Neural crest cell (in vitro differentiated cells): Measurements from ENCODE around the gene NGF. TPM values are rescaled to one million over a fixed set of nuclear protein-coding genes. Genes with fewer than 3 reads are reported as not detected.

ENCODE experiments used
- DNase-seq: peaks from one replicate; pipeline ENCODE4 v3.0.0; 2021; ENCODE audit warnings: low read depth, mixed read lengths, low spot score
- H3K27ac Mint-ChIP-seq: one replicate; pipeline ENCODE4 v1.8.0; 2021; ENCODE audit warnings: mild to moderate bottlenecking, mixed read lengths; ENCODE audit not compliant: unreplicated experiment
- H3K27me3 Mint-ChIP-seq: 2 replicates; pipeline ENCODE4 v1.8.0; 2021; ENCODE audit warnings: low read depth, mild to moderate bottlenecking, mixed read lengths
- H3K36me3 Mint-ChIP-seq: 2 replicates; pipeline ENCODE4 v1.8.0; 2021; ENCODE audit warnings: low read depth, mild to moderate bottlenecking, mixed read lengths
- H3K4me1 Mint-ChIP-seq: 2 replicates; pipeline ENCODE4 v1.8.0; 2021; ENCODE audit warnings: mixed read lengths
- H3K4me3 Mint-ChIP-seq: one replicate; pipeline ENCODE4 v1.8.0; 2021; ENCODE audit warnings: mild to moderate bottlenecking, mixed read lengths
- H3K9me3 Mint-ChIP-seq: 2 replicates; pipeline ENCODE4 v1.8.0; 2021; ENCODE audit warnings: mixed read lengths
- total RNA-seq: library from RNA; stranded (reverse); gene quantifications from 2 replicates; pipeline ENCODE4 v1.2.1, GENCODE V29; 2021
- TF ChIP-seq, protein P1 (sequence below): fragments of 200-600 bp; sonication (generic); conservative IDR thresholded peaks from 2 replicates; pipeline ENCODE4 v1.5.0; 2021; ENCODE audit warnings: antibody characterized with exemption, mild to moderate bottlenecking

NGF gene
- total RNA-seq, 1 donor from 2014 or later: not detected

DNA sequence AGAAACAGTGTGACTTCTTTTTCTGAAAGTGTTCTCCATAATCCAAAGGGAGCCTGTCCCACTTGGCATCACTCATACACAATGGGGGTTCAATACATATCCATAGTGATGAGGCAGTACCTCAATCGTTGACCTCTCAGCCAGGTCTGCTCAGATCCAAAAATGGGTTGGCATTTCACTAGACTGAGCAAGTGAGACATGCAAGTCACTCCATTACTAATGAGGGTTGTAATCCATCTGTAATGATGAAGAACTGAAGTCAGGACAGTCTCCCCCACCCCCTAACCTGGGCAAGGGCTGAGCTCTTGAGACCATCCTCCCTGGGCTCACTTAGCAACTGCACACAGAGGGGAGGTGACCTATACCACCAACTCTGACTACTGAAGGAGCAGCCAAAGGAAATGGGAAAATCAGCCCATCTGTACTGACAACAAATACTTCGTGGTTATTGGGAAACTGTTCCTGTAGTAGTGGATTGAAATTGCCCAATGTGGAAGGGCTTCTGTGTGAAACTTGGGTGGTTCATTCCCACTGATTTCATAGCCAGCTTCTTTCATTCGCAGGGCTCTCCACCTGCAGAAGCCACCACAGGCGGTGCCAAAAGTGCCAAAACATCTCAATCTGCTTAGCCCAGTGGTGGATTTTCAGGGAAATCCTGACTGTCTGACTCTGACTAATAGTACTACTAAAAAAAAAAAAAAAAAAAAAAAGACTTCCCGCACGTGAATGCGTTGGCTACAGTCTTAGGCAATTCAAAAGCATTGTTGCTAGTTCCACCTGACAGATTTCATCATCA is 5.0 kb downstream of the NGF start:
- DNase-seq: no peak
- Mint-ChIP-seq H3K9me3 (no peaks in the 10 kb centered on the region), H3K27ac (no peak overlapping the region), H3K4me1 (peaks cover 7% of the 10 kb centered on the region), H3K4me3 (no peak overlapping the region), H3K27me3 (peaks cover 37% of the 10 kb centered on the region), H3K36me3 (no peaks in the 10 kb centered on the region)
- TF ChIP-seq, protein P1, sequence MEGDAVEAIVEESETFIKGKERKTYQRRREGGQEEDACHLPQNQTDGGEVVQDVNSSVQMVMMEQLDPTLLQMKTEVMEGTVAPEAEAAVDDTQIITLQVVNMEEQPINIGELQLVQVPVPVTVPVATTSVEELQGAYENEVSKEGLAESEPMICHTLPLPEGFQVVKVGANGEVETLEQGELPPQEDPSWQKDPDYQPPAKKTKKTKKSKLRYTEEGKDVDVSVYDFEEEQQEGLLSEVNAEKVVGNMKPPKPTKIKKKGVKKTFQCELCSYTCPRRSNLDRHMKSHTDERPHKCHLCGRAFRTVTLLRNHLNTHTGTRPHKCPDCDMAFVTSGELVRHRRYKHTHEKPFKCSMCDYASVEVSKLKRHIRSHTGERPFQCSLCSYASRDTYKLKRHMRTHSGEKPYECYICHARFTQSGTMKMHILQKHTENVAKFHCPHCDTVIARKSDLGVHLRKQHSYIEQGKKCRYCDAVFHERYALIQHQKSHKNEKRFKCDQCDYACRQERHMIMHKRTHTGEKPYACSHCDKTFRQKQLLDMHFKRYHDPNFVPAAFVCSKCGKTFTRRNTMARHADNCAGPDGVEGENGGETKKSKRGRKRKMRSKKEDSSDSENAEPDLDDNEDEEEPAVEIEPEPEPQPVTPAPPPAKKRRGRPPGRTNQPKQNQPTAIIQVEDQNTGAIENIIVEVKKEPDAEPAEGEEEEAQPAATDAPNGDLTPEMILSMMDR: no peak

DNA sequence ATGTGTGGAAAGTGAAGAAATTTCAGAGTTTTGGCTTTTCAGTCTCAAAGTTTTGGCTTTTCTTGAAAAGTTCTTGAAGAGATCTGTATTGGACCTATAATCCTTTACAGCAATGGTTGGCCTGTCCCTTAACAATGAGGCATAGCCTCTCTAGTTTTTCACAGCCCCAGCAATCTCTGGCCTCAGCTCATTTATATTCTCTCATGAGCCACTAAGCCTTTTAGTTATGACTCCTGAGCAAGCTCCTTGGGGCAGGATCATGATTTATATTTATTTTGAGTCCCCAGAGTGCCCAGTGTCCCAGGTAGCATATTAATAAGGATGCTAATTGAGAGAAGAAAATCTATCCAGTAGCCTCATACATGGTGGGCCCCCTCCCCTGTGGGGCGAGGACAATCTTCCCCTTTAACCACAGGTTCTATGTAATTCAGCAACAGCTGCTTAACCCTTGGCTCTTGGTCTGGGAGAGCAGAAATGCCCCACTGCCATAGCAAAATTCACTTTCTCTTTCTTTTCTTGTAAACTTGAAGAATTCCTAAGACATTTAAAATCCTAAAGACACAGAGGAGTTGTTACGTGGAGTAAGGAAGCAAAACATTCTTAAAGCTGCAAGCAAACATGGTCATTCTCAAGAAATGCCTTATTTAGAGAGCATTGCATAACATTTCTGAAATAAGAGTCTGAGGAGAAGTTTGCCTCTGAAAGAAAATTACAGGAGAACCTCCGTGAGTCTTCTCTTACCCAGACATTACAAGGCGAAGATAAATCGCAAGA is 6.3 kb downstream of the NGF start:
- peaks cover 28% of the 10 kb centered on the region for H3K27me3 Mint-ChIP-seq
- TF ChIP-seq, protein P1: no peak
- no peaks in the 10 kb centered on the region for H3K9me3 Mint-ChIP-seq
- DNase-seq: no peak
- H3K27ac Mint-ChIP-seq: no peak overlapping the region
- no peaks in the 10 kb centered on the region for H3K4me1 Mint-ChIP-seq
- no peaks in the 10 kb centered on the region for H3K36me3 Mint-ChIP-seq
- no peak overlapping the region for H3K4me3 Mint-ChIP-seq

DNA sequence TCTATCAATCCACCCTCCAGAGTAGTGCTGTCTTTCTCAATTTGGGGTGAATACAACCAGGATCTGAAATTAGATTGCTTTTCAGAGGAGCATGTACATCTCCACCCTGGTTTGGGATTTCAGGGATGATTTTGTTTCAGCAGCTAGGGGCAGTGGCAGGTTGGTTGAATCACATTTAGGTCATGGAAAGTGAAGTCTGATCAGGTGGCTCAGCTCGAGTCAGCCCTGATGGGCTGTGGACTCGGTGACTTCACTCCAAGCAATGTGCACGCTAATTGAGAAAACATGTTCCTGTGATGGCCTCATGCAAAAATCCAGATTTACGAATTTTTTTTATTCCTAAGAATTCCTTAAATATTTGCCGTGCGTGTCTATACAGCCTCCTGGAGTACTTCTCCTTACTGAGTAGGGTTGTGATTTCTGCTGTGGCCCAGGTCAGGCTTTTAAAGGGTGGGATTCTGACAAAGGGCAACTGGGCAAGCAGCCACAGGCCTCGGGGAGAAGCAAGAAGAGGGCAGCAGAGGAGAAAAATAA is 7.5 kb downstream of the NGF start:
- no peak for DNase-seq
- Mint-ChIP-seq H3K9me3 (no peaks in the 10 kb centered on the region), H3K27ac (no peak overlapping the region), H3K36me3 (no peaks in the 10 kb centered on the region), H3K4me3 (no peak overlapping the region), H3K27me3 (peaks cover 16% of the 10 kb centered on the region), H3K4me1 (no peaks in the 10 kb centered on the region)
- TF ChIP-seq, protein P1: no peak

DNA sequence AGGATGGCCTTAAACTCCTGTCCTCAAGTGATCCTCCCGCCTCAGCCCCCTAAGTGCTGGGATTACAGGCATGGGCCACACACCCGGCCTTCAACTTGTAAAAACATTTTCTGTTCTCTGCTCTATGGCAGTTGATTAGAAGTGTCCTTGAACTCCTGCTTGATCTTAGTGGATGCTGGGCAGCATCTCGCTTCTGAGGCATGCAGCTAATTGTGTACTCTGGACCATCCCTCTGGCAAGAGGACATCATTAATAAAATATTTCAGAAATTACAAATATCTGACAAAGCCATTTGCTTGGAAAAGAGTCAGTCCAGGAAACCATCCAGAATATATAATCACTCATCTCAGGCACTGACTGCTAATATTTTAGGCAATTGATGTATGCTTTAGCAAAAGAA is 8.1 kb downstream of the NGF start:
- H3K36me3 Mint-ChIP-seq: no peaks in the 10 kb centered on the region
- H3K27ac Mint-ChIP-seq: no peak overlapping the region
- no peak overlapping the region for H3K4me3 Mint-ChIP-seq
- H3K27me3 Mint-ChIP-seq: peaks cover 13% of the 10 kb centered on the region
- H3K9me3 Mint-ChIP-seq: no peaks in the 10 kb centered on the region
- TF ChIP-seq, protein P1: no peak
- no peaks in the 10 kb centered on the region for H3K4me1 Mint-ChIP-seq
- DNase-seq: no peak

DNA sequence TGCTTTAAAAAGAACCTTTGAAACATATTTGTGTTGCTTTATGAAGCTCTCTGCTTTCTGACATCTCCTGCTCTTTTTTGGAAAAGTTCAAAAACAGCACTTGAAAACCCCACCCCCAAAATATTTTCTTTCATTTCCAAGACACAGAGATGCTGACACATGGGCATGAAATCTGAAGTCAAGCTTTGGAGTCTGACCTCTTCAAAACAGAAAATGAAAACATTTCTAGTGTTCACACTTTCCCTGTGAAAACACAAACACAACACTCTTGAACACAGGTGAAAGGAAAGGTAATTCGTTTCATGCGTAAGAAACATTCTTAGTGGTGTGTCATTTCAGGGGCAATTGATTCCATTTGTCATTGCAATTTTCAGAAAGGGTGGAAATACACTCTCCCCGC is 10.8 kb downstream of the NGF start:
- DNase-seq: no peak
- TF ChIP-seq, protein P1: no peak
- Mint-ChIP-seq H3K4me1 (peaks cover 6% of the 10 kb centered on the region), H3K9me3 (no peaks in the 10 kb centered on the region), H3K27ac (no peak overlapping the region), H3K4me3 (no peak overlapping the region), H3K36me3 (no peaks in the 10 kb centered on the region), H3K27me3 (peaks cover 6% of the 10 kb centered on the region)
